ENCODE measurements around the gene LRRC59.
A peak's percentile ranks its signal among the peaks of the same experiment; 100 is the strongest.
"Not testable (repeated sequence)": the region's sequence is repeated elsewhere in the genome, so short reads cannot be mapped to it uniquely, and the experiment has no call there.

The LRRC59 gene

DNA sequence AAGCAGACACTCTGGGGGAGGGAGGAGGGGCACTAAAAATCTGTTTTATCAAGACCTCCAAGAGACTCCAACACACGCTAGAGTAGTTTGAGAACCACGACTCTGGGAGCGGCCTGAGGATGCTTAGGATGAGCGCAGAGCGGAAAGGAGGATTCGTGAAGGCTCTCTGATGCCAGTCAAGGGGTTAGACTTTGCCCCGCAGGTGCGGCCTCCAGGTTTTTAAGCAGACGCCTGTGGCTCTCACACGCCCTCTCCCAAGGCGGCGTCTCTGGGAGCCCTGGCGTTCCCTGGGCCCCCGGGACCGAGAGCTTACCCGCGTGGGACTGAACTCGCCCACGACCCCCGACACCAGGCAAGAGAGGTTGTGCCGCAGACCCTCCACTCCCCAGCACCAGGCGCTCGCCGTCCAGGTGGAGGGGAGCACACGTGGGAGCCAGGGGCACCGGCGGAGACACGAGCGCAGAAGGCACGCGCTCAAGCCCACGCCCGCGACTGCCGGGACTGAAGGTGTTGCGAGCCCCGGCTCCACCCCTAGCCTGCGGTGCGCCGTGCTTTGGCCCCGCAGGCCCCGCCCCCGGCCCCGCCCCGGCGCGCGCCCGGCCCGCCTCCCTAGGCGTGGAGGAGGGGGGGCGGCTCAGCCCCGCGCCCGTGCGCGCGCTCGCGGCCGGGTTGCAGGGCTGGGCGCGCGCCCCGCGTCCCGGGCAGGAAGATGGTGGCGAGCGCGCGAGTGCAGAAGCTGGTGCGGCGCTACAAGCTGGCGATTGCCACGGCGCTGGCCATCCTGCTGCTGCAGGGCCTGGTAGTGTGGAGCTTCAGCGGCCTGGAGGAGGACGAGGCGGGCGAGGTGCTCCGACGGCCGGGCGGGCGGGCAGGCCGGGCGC, 51.7 kb downstream of the LRRC59 start, which contains the start of gene XYLT2:
TSS of gene XYLT2 (plus strand) at position 695 of the 881 bp plus-strand sequence. CDS start at position 710, 15 bp downstream.
- DNase-seq (ENCODE audit: low read depth) = peak; percentile 90
- TF ChIP-seq, protein P1, sequence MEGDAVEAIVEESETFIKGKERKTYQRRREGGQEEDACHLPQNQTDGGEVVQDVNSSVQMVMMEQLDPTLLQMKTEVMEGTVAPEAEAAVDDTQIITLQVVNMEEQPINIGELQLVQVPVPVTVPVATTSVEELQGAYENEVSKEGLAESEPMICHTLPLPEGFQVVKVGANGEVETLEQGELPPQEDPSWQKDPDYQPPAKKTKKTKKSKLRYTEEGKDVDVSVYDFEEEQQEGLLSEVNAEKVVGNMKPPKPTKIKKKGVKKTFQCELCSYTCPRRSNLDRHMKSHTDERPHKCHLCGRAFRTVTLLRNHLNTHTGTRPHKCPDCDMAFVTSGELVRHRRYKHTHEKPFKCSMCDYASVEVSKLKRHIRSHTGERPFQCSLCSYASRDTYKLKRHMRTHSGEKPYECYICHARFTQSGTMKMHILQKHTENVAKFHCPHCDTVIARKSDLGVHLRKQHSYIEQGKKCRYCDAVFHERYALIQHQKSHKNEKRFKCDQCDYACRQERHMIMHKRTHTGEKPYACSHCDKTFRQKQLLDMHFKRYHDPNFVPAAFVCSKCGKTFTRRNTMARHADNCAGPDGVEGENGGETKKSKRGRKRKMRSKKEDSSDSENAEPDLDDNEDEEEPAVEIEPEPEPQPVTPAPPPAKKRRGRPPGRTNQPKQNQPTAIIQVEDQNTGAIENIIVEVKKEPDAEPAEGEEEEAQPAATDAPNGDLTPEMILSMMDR (IDR thresholded peaks at IDR 0.05; ENCODE audit: low read depth, low read length) = no peak
- TF ChIP-seq, protein P2, sequence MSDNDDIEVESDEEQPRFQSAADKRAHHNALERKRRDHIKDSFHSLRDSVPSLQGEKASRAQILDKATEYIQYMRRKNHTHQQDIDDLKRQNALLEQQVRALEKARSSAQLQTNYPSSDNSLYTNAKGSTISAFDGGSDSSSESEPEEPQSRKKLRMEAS (IDR thresholded peaks at IDR 0.05; ENCODE audit: low read depth, low read length) = peak; percentile 67; the same call in 1 of the 2 replicates
- TF ChIP-seq MYC (IDR thresholded peaks at IDR 0.05; ENCODE audit: low read depth, low read length) = peak; percentile 41; the same call in 1 of the 2 replicates
- TF ChIP-seq POLR2A (IDR thresholded peaks at IDR 0.05; ENCODE audit: extremely low read depth, insufficient read length) = peak; percentile 61
- H3K4me3 ChIP-seq (ENCODE audit: low read depth, low read length) = peak within 1 kb of the TSS; percentile 78

DNA sequence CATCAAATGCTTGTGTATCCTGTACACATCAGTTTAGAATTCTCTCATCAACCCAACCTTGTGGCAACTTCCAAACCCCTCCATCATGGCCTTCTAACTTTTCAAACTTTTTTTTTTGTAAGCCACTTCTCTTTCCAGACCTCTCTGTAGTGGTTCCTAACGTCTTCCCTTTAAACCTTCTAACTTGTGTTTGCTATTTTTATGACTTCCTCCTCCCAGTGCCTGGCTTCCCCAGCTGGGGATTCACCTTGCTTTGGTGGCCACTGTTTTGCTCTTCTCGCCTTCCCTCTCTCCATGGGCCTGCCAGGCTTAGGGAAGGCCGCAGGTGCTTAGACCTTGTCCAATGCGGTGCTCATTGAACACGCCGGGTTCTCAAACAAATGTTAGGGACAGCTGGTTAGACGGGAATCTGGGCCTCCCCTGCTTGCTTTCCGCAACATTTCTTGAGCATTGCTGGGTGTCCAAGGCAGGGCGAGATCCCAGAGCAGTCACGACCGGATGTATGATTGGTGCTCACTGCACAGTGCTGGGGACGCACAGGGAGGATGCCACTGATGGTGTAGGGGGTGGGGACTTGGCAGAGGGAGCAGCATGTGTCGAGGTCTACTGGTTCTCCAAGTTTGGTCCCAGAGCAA, 52.5 kb downstream of the LRRC59 start:
- no peak overlapping the region for H3K4me3 ChIP-seq (ENCODE audit: low read depth, low read length)
- peak; percentile 41 for DNase-seq (ENCODE audit: low read depth)
- no peak for TF ChIP-seq MYC (IDR thresholded peaks at IDR 0.05; ENCODE audit: low read depth, low read length)
- TF ChIP-seq, protein P2 (IDR thresholded peaks at IDR 0.05; ENCODE audit: low read depth, low read length) = no peak

DNA sequence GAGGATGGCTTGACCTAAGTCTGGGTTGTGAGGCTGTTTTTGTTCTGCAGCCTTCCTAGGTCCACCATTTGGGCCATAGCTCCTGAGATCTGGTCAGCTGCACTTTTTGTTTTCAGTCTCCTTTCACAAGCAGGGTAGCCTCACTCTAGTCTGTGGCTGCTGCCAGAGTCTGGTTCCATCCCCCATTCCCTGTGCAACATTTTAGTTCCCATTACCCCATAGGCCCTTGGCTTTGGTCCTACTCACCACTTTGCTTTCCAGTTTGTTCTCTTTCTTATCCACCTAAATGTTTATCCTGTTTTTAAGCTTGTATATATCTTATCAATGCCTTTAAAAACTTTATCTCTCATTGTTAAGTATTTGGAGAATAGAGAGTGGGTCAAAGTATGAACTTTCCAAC, 57.9 kb downstream of the LRRC59 start:
- no peak for TF ChIP-seq MYC (IDR thresholded peaks at IDR 0.05; ENCODE audit: low read depth, low read length)
- TF ChIP-seq, protein P2 (IDR thresholded peaks at IDR 0.05; ENCODE audit: low read depth, low read length) = no peak
- no peak for DNase-seq (ENCODE audit: low read depth)

DNA sequence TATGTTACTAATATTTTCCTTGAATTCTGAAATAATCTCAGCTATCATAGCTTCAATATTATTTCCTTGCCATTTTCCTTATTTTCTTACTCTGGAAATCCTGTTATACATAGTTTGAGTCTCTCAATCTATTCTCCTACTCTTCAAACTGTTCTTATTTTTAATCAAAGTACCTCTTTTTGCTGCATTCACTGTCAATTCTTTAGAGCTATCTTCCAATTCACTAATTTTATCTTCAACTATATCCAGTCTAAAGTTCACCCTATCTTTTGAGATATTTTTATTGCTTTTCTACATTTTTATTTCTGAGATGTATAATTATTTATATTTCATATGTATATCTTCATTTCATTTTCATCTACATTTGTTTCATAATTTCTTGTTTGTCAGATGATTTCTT, 58.7 kb downstream of the LRRC59 start:
- TF ChIP-seq, protein P1 (IDR thresholded peaks at IDR 0.05; ENCODE audit: low read depth, low read length) = no peak
- TF ChIP-seq POLR2A (IDR thresholded peaks at IDR 0.05; ENCODE audit: extremely low read depth, insufficient read length) (no peak), MYC (IDR thresholded peaks at IDR 0.05; ENCODE audit: low read depth, low read length) (no peak)
- TF ChIP-seq, protein P2 (IDR thresholded peaks at IDR 0.05; ENCODE audit: low read depth, low read length) = no peak
- DNase-seq (ENCODE audit: low read depth) = no peak

More for the DNA sequence above, 57.9 kb downstream of the LRRC59 start:
- H3K4me3 ChIP-seq (ENCODE audit: low read depth, low read length) = no peak overlapping the region

DNA sequence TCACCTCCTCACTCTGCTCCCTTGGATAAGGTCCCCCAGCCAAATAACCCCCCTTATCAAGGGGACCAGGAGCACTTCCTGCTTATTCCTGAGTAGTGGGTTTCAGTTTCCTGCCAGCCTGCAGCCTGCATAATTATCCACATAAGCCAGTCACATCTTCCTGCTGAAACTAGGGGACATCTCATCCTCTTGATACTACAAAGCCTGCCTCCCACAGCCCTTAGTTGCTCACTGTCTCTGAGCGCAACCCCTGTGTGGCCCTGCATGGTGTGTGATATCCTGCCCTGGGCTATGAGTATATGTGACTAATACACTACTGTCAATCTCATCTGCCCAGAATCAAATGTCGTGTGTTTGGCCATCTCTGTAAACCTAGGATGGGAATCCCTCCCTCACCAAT, 59.4 kb downstream of the LRRC59 start:
- TF ChIP-seq, protein P1 (IDR thresholded peaks at IDR 0.05; ENCODE audit: low read depth, low read length) = no peak
- TF ChIP-seq POLR2A (IDR thresholded peaks at IDR 0.05; ENCODE audit: extremely low read depth, insufficient read length) (no peak), MYC (IDR thresholded peaks at IDR 0.05; ENCODE audit: low read depth, low read length) (no peak)
- TF ChIP-seq, protein P2 (IDR thresholded peaks at IDR 0.05; ENCODE audit: low read depth, low read length) = no peak
- DNase-seq (ENCODE audit: low read depth) = no peak
- no peak overlapping the region for H3K4me3 ChIP-seq (ENCODE audit: low read depth, low read length)

More for the DNA sequence above, 58.7 kb downstream of the LRRC59 start:
- H3K4me3 ChIP-seq (ENCODE audit: low read depth, low read length) = no peak overlapping the region

DNA sequence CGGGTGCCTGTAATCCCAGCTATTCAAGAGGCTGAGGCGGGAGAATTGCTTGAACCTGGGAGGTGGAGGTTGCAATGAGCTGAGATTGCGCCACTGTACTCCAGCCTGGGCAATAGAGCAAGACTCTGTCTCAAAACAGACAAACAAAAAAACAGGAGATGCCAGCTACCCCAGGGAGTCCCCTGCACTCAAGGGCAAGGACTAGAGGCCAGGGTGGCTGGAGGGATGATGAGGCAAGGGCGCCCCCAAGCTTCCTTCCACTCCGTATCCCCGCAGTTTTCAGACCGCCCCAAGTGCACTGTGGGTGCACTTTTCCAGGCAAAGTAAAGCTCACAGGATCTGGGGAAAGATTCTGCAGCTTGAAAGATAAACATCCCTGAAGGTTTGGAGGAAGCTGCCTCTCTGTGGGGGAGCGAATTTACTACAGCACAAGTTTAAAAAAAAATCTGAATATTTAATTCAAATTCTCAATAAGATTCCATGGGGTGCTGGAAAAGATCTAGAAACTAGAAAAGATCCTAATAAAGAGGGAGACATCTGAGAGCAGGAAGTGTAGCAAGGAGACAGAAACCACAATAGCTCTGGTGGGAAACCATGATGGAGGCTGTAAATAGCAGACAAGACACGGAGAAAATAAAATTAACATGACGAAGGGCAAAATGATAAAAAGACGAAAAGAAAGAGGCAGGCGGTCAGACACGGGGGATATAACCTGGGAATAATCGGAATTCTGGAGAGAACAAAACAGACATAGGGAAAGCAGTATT, 63.8 kb downstream of the LRRC59 start:
- DNase-seq (ENCODE audit: low read depth) = peak; percentile 35

More for the DNA sequence above, 63.8 kb downstream of the LRRC59 start:
- not testable (repeated sequence) for H3K4me3 ChIP-seq (ENCODE audit: low read depth, low read length)
